KMS-11 (cell line): Measurements from ENCODE around the gene PDS5A.

Source experiments
- H2AFZ ChIP-seq: fragments of 200-600 bp; sonication (generic); 2 replicates; pipeline ENCODE4 v1.6.1; 2016; ENCODE audit warnings: antibody characterized with exemption, mixed run types, low read depth
- H3K27ac ChIP-seq: fragments of 200-600 bp; sonication (generic); 2 replicates; pipeline ENCODE4 v1.6.1; 2016; ENCODE audit warnings: mild to moderate bottlenecking, mixed run types
- H3K27me3 ChIP-seq: fragments of 200-600 bp; sonication (generic); 2 replicates; pipeline ENCODE4 v1.6.1; 2017; ENCODE audit warnings: mild to moderate bottlenecking, low read depth, mixed run types, moderate library complexity; ENCODE audit not compliant: insufficient read depth
- H3K36me3 ChIP-seq: fragments of 200-600 bp; sonication (generic); 2 replicates; pipeline ENCODE4 v1.6.1; 2017; ENCODE audit warnings: mild to moderate bottlenecking, mixed run types; ENCODE audit not compliant: insufficient read depth
- H3K4me1 ChIP-seq: fragments of 200-600 bp; sonication (generic); 2 replicates; pipeline ENCODE4 v1.6.1; 2016; ENCODE audit warnings: mild to moderate bottlenecking, low read depth, mixed run types; ENCODE audit not compliant: poor library complexity, severe bottlenecking
- H3K4me2 ChIP-seq: fragments of 200-600 bp; sonication (generic); 2 replicates; pipeline ENCODE4 v1.7.0; 2016; ENCODE audit warnings: mild to moderate bottlenecking, mixed run types
- H3K4me3 ChIP-seq: fragments of 200-600 bp; sonication (generic); IDR thresholded peaks from 2 replicates; pipeline ENCODE4 v1.6.1; 2017; ENCODE audit warnings: low read depth, low read length, mixed read lengths; ENCODE audit not compliant: insufficient read depth
- H3K79me2 ChIP-seq: fragments of 200-600 bp; sonication (generic); 2 replicates; pipeline ENCODE4 v1.6.1; 2016; ENCODE audit warnings: low read depth, mixed run types; ENCODE audit not compliant: insufficient read depth
- H3K9ac ChIP-seq: fragments of 200-600 bp; sonication (generic); 2 replicates; pipeline ENCODE4 v1.6.1; 2016; ENCODE audit warnings: mild to moderate bottlenecking, mixed run types
- H4K20me1 ChIP-seq: fragments of 200-600 bp; sonication (generic); 2 replicates; pipeline ENCODE4 v1.6.1; 2016; ENCODE audit warnings: mild to moderate bottlenecking, mixed run types; ENCODE audit not compliant: insufficient read depth
- TF ChIP-seq, protein P1 (sequence below): fragments of 200-600 bp; sonication (generic); conservative IDR thresholded peaks from 2 replicates; pipeline ENCODE4 v1.6.1; 2017; ENCODE audit warnings: low read depth, mild to moderate bottlenecking, antibody characterized with exemption, low read length, moderate library complexity, mixed read lengths

PDS5A gene

DNA sequence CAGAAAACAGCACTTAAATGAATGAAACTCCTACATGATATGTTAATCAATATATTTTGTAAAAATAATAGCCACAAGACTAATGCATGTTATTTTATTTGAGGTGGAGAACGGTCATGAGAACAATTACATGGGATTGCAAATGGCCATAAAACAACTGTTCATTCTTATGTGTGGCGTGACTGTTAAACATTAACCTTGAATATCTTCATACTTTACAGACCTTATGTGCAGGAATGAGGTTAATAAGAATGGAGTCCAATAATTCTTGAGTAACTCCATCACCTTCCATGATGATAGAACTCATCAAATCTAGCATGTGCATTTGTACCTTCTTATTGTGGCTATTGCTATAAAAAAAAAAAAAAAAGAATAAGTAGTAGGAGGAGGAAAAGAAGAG, 55.3 kb downstream of the PDS5A start:
- H3K9ac ChIP-seq: no peak overlapping the region
- H3K27me3 ChIP-seq: no peaks in the 10 kb centered on the region
- H3K4me1 ChIP-seq: peaks cover 6% of the 10 kb centered on the region
- TF ChIP-seq, protein P1, sequence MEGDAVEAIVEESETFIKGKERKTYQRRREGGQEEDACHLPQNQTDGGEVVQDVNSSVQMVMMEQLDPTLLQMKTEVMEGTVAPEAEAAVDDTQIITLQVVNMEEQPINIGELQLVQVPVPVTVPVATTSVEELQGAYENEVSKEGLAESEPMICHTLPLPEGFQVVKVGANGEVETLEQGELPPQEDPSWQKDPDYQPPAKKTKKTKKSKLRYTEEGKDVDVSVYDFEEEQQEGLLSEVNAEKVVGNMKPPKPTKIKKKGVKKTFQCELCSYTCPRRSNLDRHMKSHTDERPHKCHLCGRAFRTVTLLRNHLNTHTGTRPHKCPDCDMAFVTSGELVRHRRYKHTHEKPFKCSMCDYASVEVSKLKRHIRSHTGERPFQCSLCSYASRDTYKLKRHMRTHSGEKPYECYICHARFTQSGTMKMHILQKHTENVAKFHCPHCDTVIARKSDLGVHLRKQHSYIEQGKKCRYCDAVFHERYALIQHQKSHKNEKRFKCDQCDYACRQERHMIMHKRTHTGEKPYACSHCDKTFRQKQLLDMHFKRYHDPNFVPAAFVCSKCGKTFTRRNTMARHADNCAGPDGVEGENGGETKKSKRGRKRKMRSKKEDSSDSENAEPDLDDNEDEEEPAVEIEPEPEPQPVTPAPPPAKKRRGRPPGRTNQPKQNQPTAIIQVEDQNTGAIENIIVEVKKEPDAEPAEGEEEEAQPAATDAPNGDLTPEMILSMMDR: no peak
- peaks cover 4% of the 10 kb centered on the region; the same call in 1 of the 2 replicates for H3K79me2 ChIP-seq
- H2AFZ ChIP-seq: no peak overlapping the region
- no peak overlapping the region for H3K4me2 ChIP-seq
- H3K36me3 ChIP-seq: no peaks in the 10 kb centered on the region
- H3K4me3 ChIP-seq: no peak overlapping the region
- H4K20me1 ChIP-seq: no peaks in the 10 kb centered on the region
- no peak overlapping the region for H3K27ac ChIP-seq

DNA sequence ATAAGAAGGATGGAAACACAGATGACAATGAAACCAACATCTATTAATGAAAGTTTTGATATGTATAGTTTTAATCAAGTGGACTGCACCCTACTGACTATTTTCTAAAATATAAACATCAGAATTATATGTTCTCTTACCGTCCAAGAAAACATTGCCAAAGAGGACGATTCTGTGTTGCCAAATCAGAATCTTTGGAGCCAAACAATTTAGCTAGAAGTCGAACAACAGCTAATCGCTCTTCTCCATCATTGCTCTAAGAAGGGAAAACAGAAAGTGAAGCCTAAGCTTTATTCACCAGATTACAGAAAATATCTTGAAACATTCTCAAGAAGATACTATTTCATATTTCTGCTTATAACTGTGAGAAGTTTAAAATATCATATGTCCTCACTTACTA, 64.2 kb downstream of the PDS5A start:
- Histone ChIP-seq H3K79me2 (no peaks in the 10 kb centered on the region), H4K20me1 (no peaks in the 10 kb centered on the region), H3K4me2 (no peak overlapping the region), H2AFZ (no peak overlapping the region), H3K4me1 (no peaks in the 10 kb centered on the region), H3K27ac (no peak overlapping the region), H3K4me3 (no peak overlapping the region), H3K27me3 (no peaks in the 10 kb centered on the region), H3K36me3 (no peaks in the 10 kb centered on the region), H3K9ac (no peak overlapping the region)
- TF ChIP-seq, protein P1: no peak

DNA sequence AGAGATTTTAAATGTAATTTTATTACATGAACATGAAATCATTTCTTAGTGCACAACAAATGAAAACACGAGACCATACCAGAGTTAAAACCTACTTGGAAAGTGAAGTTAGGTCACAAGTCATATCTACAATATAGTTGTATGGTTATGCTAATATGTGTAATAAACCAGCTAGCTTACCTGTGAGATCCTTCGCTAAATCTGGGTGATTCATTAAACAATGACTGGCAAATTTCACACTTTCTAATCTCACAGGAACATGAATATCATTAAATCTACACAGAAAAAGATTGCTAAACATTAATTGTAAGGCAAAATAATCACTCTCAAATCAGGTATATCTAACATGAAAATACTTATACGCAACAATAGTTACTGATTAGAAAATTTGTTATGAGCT, 67.6 kb downstream of the PDS5A start:
- Histone ChIP-seq H3K36me3 (no peaks in the 10 kb centered on the region), H4K20me1 (no peaks in the 10 kb centered on the region), H3K4me2 (no peak overlapping the region), H3K4me3 (no peak overlapping the region), H3K79me2 (no peaks in the 10 kb centered on the region), H3K9ac (no peak overlapping the region), H2AFZ (no peak overlapping the region), H3K27me3 (no peaks in the 10 kb centered on the region), H3K4me1 (peaks cover 12% of the 10 kb centered on the region), H3K27ac (no peak overlapping the region)
- TF ChIP-seq, protein P1: no peak

DNA sequence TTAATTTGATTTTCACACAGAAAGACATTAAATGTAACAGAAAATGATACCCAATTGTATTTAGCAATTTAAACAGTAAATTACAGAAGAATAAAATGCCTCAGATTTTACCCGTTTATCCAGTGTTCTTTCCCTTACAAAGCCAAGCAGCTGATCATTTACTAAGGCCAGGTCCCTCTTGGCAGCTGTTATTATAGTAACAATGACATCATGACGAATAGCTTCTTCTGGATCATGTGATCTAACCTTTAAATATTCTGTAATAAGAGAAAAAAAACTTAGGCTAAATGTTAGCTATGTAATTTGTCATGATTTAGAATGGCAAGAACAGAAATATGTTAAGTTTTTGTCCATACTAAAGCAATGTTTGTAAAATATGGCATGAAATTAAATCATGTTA, 69.4 kb downstream of the PDS5A start:
- Histone ChIP-seq H3K4me2 (no peak overlapping the region), H3K36me3 (no peaks in the 10 kb centered on the region), H3K79me2 (no peaks in the 10 kb centered on the region), H2AFZ (no peak overlapping the region), H3K4me3 (no peak overlapping the region), H3K9ac (no peak overlapping the region), H3K27ac (no peak overlapping the region), H3K27me3 (no peaks in the 10 kb centered on the region), H4K20me1 (no peaks in the 10 kb centered on the region), H3K4me1 (peaks cover 12% of the 10 kb centered on the region)
- TF ChIP-seq, protein P1: no peak
